Body of pancreas (tissue), 4 donors: Measurements from ENCODE around the gene TTLL10. TPM values are rescaled to one million over a fixed set of nuclear protein-coding genes. Genes with fewer than 3 reads are reported as not detected.
A peak's percentile ranks its signal among the peaks of the same experiment; 100 is the strongest.

Experiments
- ATAC-seq: fragments of 150-250 bp; one replicate; pipeline ENCODE4 v1.9.1; 2016
- DNase-seq, 4 donors: peaks; one replicate each; pipeline ENCODE4 v3.0.0-alpha.2; 2019
- H3K27ac ChIP-seq, 4 donors: fragments of 200-600 bp; sonication (generic); 1 replicate in 3 of 4; 2 replicates in 1 of 4; pipeline versions ENCODE4 v1.5.1 to v1.6.1; 2016 to 2019; ENCODE audit warnings: mild to moderate bottlenecking in 1 of 4, mixed read lengths in 1 of 4, moderate library complexity in 1 of 4
- H3K27me3 ChIP-seq, 2 donors: fragments of 200-600 bp; sonication (generic); one replicate each; pipeline ENCODE4 v1.6.0; 2016; ENCODE audit warnings: mild to moderate bottlenecking in 1 of 2
- H3K36me3 ChIP-seq, 2 donors: fragments of 200-600 bp; sonication (generic); replicated peaks in 1 of 2; 2 replicates each; pipeline ENCODE4 v1.5.1; 2016; ENCODE audit warnings: low read depth in 2 of 2; ENCODE audit not compliant: insufficient read depth in 1 of 2
- H3K4me1 ChIP-seq: fragments of 200-600 bp; sonication (generic); one replicate; pipeline ENCODE4 v1.6.0; 2016
- H3K4me3 ChIP-seq, 2 donors: fragments of 200-600 bp; sonication (generic); 1 replicate in 1 of 2; 2 replicates in 1 of 2; pipeline ENCODE4 v1.5.1; 2016 to 2019
- H3K9me3 ChIP-seq, 3 donors: fragments of 200-600 bp; sonication (generic); 1 replicate in 2 of 3; 2 replicates in 1 of 3; pipeline ENCODE4 v1.5.1; 2016
- POLR2A ChIP-seq, 3 donors: fragments of 450-650 bp; IDR thresholded peaks; one replicate each; pipeline ENCODE4 v1.6.1; 2016; ENCODE audit warnings: antibody characterized with exemption in 3 of 3, mild to moderate bottlenecking in 2 of 3
- WGBS, 2 donors: methylation state at CpG; one replicate each; pipeline ENCODE4 v1.1.5; 2017; 5-methylcytosine and 5-hydroxymethylcytosine counted together
- intact Hi-C: fragments of 100-400 bp; cut with DNase I; formaldehyde crosslinking; loops from one replicate; pipeline ENCODE4 v1.15.1; 2023
- microRNA counts, 2 donors: library from miRNA; unstranded; fragments of <30 nt; microRNA quantifications; one replicate each; lab custom pipeline; 2017
- microRNA-seq, 2 donors: library from miRNA; unstranded; fragments of <30 nt; microRNA quantifications; one replicate each; pipeline ENCODE4, GENCODE V29; 2016; ENCODE audit warnings: borderline number of aligned reads in 2 of 2, borderline replicate concordance in 2 of 2
- small RNA-seq: library from RNA; depleted of rRNA; stranded (forward); fragments of <200 nt; gene quantifications from one replicate; pipeline ENCODE3, GENCODE V24; 2016
- total RNA-seq, 2 donors: library from RNA; depleted of rRNA; stranded (reverse); fragments of >200 nt; gene quantifications; one replicate each; pipeline ENCODE4 v1.1.0, GENCODE V29; 2016
- TF ChIP-seq, protein P1 (sequence below), 7 experiments: fragments of 450-650 bp in 4 of 7; fragments of 200-600 bp in 3 of 7; sonication (generic) in 3 of 7; IDR thresholded peaks; one replicate each; pipeline ENCODE4 v1.5.1; 2016 to 2019; ENCODE audit warnings: antibody characterized with exemption in 7 of 7

Gene TTLL10
- total RNA-seq, 2 donors from 2014 or later = 0.66 to 0.78 TPM

DNA sequence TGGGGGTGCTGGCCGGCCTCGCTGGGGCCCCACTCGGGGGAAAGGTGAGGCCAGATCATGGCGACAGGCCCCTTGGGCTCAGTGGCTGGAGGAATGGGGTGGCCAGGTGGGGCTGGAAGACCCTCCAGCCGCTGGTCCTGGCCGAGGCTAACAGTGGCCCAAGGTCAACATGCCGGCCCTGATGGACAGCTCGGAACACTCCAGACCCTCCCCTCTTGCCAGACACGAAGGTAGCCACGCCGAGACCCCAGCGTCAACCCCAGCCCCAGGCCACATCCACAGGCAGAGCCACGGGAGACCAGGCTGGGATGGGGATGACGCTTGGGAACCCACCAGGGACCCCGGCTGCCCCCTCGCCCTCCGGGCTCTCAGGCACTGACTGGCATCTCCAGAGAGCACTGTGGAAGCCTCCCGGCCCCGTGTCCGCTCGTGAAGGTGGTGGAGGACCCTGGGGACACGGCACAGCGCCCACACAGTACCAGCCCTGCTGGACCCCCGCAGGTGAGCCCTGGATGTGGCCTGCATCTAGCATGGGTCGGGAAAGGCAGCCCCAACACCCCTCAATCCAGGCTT lies 73.7 kb downstream of the TTLL10 start:
- Histone ChIP-seq H3K27ac (no peak overlapping the region), H3K27me3 (no peaks in the 10 kb centered on the region), H3K4me1 (no peaks in the 10 kb centered on the region), H3K9me3 (no peaks in the 10 kb centered on the region), H3K36me3 (no peaks in the 10 kb centered on the region), H3K4me3 (no peak overlapping the region)
- DNase-seq = no peak
- TF ChIP-seq POLR2A (IDR thresholded peaks at IDR 0.05) = no peak
- TF ChIP-seq, protein P1, sequence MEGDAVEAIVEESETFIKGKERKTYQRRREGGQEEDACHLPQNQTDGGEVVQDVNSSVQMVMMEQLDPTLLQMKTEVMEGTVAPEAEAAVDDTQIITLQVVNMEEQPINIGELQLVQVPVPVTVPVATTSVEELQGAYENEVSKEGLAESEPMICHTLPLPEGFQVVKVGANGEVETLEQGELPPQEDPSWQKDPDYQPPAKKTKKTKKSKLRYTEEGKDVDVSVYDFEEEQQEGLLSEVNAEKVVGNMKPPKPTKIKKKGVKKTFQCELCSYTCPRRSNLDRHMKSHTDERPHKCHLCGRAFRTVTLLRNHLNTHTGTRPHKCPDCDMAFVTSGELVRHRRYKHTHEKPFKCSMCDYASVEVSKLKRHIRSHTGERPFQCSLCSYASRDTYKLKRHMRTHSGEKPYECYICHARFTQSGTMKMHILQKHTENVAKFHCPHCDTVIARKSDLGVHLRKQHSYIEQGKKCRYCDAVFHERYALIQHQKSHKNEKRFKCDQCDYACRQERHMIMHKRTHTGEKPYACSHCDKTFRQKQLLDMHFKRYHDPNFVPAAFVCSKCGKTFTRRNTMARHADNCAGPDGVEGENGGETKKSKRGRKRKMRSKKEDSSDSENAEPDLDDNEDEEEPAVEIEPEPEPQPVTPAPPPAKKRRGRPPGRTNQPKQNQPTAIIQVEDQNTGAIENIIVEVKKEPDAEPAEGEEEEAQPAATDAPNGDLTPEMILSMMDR (IDR thresholded peaks at IDR 0.05) = no peak
- 20 to 50% methylated on average over 2 to 25 of the region's 25 CpGs for WGBS, 2 donors
- intact Hi-C loops = no loop called here
- ATAC-seq = no peak

MicroRNA genes within 50 kb of the gene (microRNA counts, 767-probe panel; counts per million panel counts)
- microRNA hsa-miR-200a-3p (lab: Ali Mortazavi, UCI) (5,876 to 9,700 counts per million in 2 donors), microRNA hsa-miR-200b-3p (lab: Ali Mortazavi, UCI) (7,746 to 12,251 counts per million in 2 donors), microRNA hsa-miR-429 (lab: Ali Mortazavi, UCI) (0 to 736 counts per million in 2 donors)

Small RNA genes within 50 kb of the gene (microRNA-seq; reads per million reads assigned to microRNA genes)
- gene MIR200A = 1,203 to 1,278 reads per million in 2 donors
- 7,660 to 7,698 reads per million in 2 donors for gene MIR200B
- gene MIR429 = 1,100 to 1,314 reads per million in 2 donors

Small RNA genes within 50 kb of the gene (small RNA-seq; reads per million reads assigned to genes)
- 23.7 reads per million, percentile 94 among the genes with 10 or more reads in this experiment for gene MIR200A
- gene MIR200B = 112 reads per million, percentile 96 among the genes with 10 or more reads in this experiment
- 13.2 reads per million, percentile 93 among the genes with 10 or more reads in this experiment for gene MIR429

Other genes starting within 250 kb of the TTLL10 start
- 1 to 10 TPM; 2.1 to 2.3 TPM for gene SAMD11, start 250.0 kb upstream of the TTLL10 start, total RNA-seq
- 10 to 100 TPM; 30.6 to 32.3 TPM for gene NOC2L, start 214.6 kb upstream of the TTLL10 start, total RNA-seq
- 10 to 100 TPM in 1 of 2 donors, 1 to 10 TPM in 1; 6.0 to 29.0 TPM for gene KLHL17, start 213.3 kb upstream of the TTLL10 start, total RNA-seq
- not detected for gene PLEKHN1, start 207.4 kb upstream of the TTLL10 start, total RNA-seq
- not detected for gene PERM1, start 191.8 kb upstream of the TTLL10 start, total RNA-seq
- 10 to 100 TPM; 44.1 to 97.2 TPM for gene HES4, start 173.8 kb upstream of the TTLL10 start, total RNA-seq
- 10 to 100 TPM in 1 of 2 donors, 1 to 10 TPM in 1; 8.3 to 29.0 TPM for gene ISG15, start 160.4 kb upstream of the TTLL10 start, total RNA-seq
- gene AGRN, start 153.8 kb upstream of the TTLL10 start, total RNA-seq = 100 to 1,000 TPM in 1 of 2 donors, 10 to 100 TPM in 1; 85.1 to 241 TPM
- gene RNF223, start 99.6 kb upstream of the TTLL10 start, total RNA-seq = under 1 TPM in 1 of 2 donors, not detected in 1; 0.26 TPM
- gene C1orf159, start 57.8 kb upstream of the TTLL10 start, total RNA-seq = 10 to 100 TPM in 1 of 2 donors, 1 to 10 TPM in 1; 8.8 to 13.2 TPM
- gene TNFRSF18, start 32.7 kb downstream of the TTLL10 start, total RNA-seq = not detected
- 1 to 10 TPM in 1 of 2 donors, under 1 TPM in 1; 0.99 to 2.6 TPM for gene TNFRSF4, start 40.3 kb downstream of the TTLL10 start, total RNA-seq
- 10 to 100 TPM; 89.2 to 97.6 TPM for gene SDF4, start 58.1 kb downstream of the TTLL10 start, total RNA-seq
- 10 to 100 TPM; 18.4 to 35.6 TPM for gene B3GALT6, start 58.4 kb downstream of the TTLL10 start, total RNA-seq
- gene C1QTNF12, start 72.8 kb downstream of the TTLL10 start, total RNA-seq = not detected
- 10 to 100 TPM; 23.6 to 39.2 TPM for gene UBE2J2, start 100.0 kb downstream of the TTLL10 start, total RNA-seq
- 1 to 10 TPM; 4.0 to 4.2 TPM for gene SCNN1D, start 106.6 kb downstream of the TTLL10 start, total RNA-seq
- 10 to 100 TPM; 37.9 to 53.7 TPM for gene ACAP3, start 134.1 kb downstream of the TTLL10 start, total RNA-seq
- 10 to 100 TPM; 20.2 to 20.8 TPM for gene PUSL1, start 134.7 kb downstream of the TTLL10 start, total RNA-seq
- 100 to 1,000 TPM in 1 of 2 donors, 10 to 100 TPM in 1; 89.0 to 189 TPM for gene INTS11, start 150.8 kb downstream of the TTLL10 start, total RNA-seq
- gene CPTP, start 150.9 kb downstream of the TTLL10 start, total RNA-seq = 10 to 100 TPM; 15.6 to 33.0 TPM
- under 1 TPM in 1 of 2 donors, not detected in 1; 0.26 TPM for gene TAS1R3, start 157.4 kb downstream of the TTLL10 start, total RNA-seq
- gene DVL1, start 175.5 kb downstream of the TTLL10 start, total RNA-seq = 10 to 100 TPM; 58.1 to 84.4 TPM
- 10 to 100 TPM; 23.3 to 48.5 TPM for gene MXRA8, start 184.7 kb downstream of the TTLL10 start, total RNA-seq
- gene AURKAIP1, start 201.3 kb downstream of the TTLL10 start, total RNA-seq = 10 to 100 TPM; 79.4 to 93.7 TPM
- gene CCNL2, start 225.5 kb downstream of the TTLL10 start, total RNA-seq = 100 to 1,000 TPM; 225 to 246 TPM
- 10 to 100 TPM; 72.8 to 85.9 TPM for gene MRPL20, start 233.4 kb downstream of the TTLL10 start, total RNA-seq
- 10 to 100 TPM; 11.2 to 15.5 TPM for gene ANKRD65, start 247.4 kb downstream of the TTLL10 start, total RNA-seq